ENCODE results near the gene SDCCAG8.

SDCCAG8 gene

GRCh38 chr1:243489681-243490546 is 234.1 kb downstream of the SDCCAG8 start:
- no peak for DNase-seq

GRCh38 chr1:243490748-243491686 is 235.2 kb downstream of the SDCCAG8 start:
- DNase-seq: no peak

GRCh38 chr1:243493156-243494129 is 237.6 kb downstream of the SDCCAG8 start:
- DNase-seq: no peak

- DNase-seq: no peak
Observed at GRCh38 chr1:243494741-243495431, 239.0 kb downstream of the SDCCAG8 start.

- no peak for DNase-seq
Observed at GRCh38 chr1:243495442-243496186, 239.8 kb downstream of the SDCCAG8 start.

- no peak for DNase-seq
Observed at GRCh38 chr1:243496187-243496646, 240.4 kb downstream of the SDCCAG8 start.

GRCh38 chr1:243496806-243497205 is 241.0 kb downstream of the SDCCAG8 start:
- no peak for DNase-seq

GRCh38 chr1:243497939-243498681 is 242.3 kb downstream of the SDCCAG8 start:
- no peak for DNase-seq

- DNase-seq: no peak
Observed at GRCh38 chr1:243499248-243499647, 243.4 kb downstream of the SDCCAG8 start.

GRCh38 chr1:243499711-243500110 is 243.9 kb downstream of the SDCCAG8 start:
- no peak for DNase-seq

GRCh38 chr1:243500512-243500911 is 244.7 kb downstream of the SDCCAG8 start:
- DNase-seq: no peak

- no peak for DNase-seq
Observed at GRCh38 chr1:243501002-243501401, 245.2 kb downstream of the SDCCAG8 start.

GRCh38 chr1:243503155-243503554 is 247.3 kb downstream of the SDCCAG8 start:
- DNase-seq: no peak

GRCh38 chr1:243505986-243506689 is 250.3 kb downstream of the SDCCAG8 start:
- no peak for DNase-seq

- no peak for DNase-seq
Observed at GRCh38 chr1:243507001-243507671, 251.3 kb downstream of the SDCCAG8 start.

- DNase-seq: no peak
Observed at GRCh38 chr1:243507672-243508302, 251.9 kb downstream of the SDCCAG8 start.

GRCh38 chr1:243508303-243508713 is 252.5 kb downstream of the SDCCAG8 start:
- peak; percentile 31 for DNase-seq

- DNase-seq: no peak
Observed at GRCh38 chr1:243508943-243509342, 253.1 kb downstream of the SDCCAG8 start.
